NT2/D1 (cell line): ENCODE measurements around the gene CLTC.

ENCODE experiments used
- SUZ12 ChIP-seq: IDR thresholded peaks from 2 replicates; pipeline ENCODE4 v1.6.1; 2011; ENCODE audit not compliant: insufficient read length, insufficient read depth; ENCODE audit errors: extremely low read depth
- YY1 ChIP-seq: IDR thresholded peaks from 2 replicates; pipeline ENCODE4 v1.6.1; 2011; ENCODE audit not compliant: insufficient read length, insufficient read depth

DNA sequence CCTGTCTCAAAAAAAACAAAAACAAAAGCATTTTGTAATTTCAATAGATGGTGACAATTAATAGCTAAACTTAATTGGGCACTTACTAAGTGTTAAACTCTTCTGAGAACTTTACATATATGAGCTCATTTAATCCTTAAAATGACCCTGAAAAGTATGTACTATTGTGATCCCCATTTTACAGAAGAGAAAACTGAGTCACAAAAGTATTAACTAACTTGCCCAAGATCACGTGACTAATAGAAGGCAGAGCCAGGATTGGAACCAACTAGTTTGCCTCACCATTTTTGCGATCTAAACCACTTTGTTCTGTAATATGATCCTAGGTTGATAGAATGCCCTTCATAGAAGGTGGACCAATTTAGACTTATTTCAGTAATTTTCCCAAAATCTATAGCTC is 114.0 kb downstream of the CLTC start:
- TF ChIP-seq YY1 (no peak), SUZ12 (no peak)
